Colonic mucosa (tissue), 4 donors: ENCODE results near the gene WDR48. TPM values are rescaled to one million over a fixed set of nuclear protein-coding genes. Genes with fewer than 3 reads are reported as not detected.

ENCODE experiments used
- DNase-seq: peaks from one replicate; pipeline ENCODE4 v3.0.0-alpha.2; 2020
- H3K27ac ChIP-seq: fragments of 200-600 bp; one replicate; pipeline ENCODE4 v1.8.0; 2021
- H3K27me3 ChIP-seq: fragments of 200-600 bp; one replicate; pipeline ENCODE4 v1.8.0; 2021
- H3K36me3 ChIP-seq: fragments of 200-600 bp; one replicate; pipeline ENCODE4 v1.8.0; 2021
- H3K4me1 ChIP-seq: fragments of 200-600 bp; one replicate; pipeline ENCODE4 v1.8.0; 2021; ENCODE audit warnings: mild to moderate bottlenecking
- H3K4me3 ChIP-seq: fragments of 200-600 bp; one replicate; pipeline ENCODE4 v1.8.0; 2021
- H3K9ac ChIP-seq, 2 donors: one replicate each; pipeline ENCODE4 v1.7.0; 2013; ENCODE audit warnings: control low read depth in 2 of 2, low read depth in 2 of 2, low read length in 2 of 2
- H3K9me3 ChIP-seq: fragments of 200-600 bp; one replicate; pipeline ENCODE4 v1.8.0; 2021
- CTCF ChIP-seq: fragments of 200-600 bp; IDR thresholded peaks from one replicate; pipeline ENCODE4 v1.8.0; 2022; ENCODE audit warnings: antibody characterized with exemption, mild to moderate bottlenecking
- intact Hi-C: fragments of 100-400 bp; cut with DNase I; formaldehyde crosslinking; loops from one replicate; pipeline ENCODE4 v1.14.1; 2022
- total RNA-seq, 2 donors: library from RNA; stranded (reverse); fragmentation: NEBNext Ultra II Directional in 1 of 2; extraction: Animal tissue kit (Norgen Biotek cat#: 25700) in 1 of 2; gene quantifications; one replicate each; pipeline ENCODE4 v1.2.1, GENCODE V29; 2021
- donor health status: healthy.
- donor health status: DM: no; HTN: no; CAD: no.
- donor health status: DM: no; HTN: no; CAD: no.

WDR48 gene
- total RNA-seq, 2 donors from 2014 or later, result 26.1 to 51.2 TPM

- intact Hi-C loops, result no loop called here
Observed at GRCh38 chr3:39132096-39133092, 80.6 kb downstream of the WDR48 start.

GRCh38 chr3:39133093-39133490 is 81.3 kb downstream of the WDR48 start:
- Histone ChIP-seq H3K4me3 (no peak overlapping the region), H3K27ac (no peak overlapping the region), H3K4me1 (no peaks in the 10 kb centered on the region), H3K36me3 (no peaks in the 10 kb centered on the region), H3K9me3 (no peaks in the 10 kb centered on the region), H3K9ac (no peak overlapping the region), H3K27me3 (no peaks in the 10 kb centered on the region)
- intact Hi-C loops, result no loop called here
- TF ChIP-seq CTCF, result no peak
- DNase-seq, result no peak

More at GRCh38 chr3:39132096-39133092, 80.6 kb downstream of the WDR48 start:
- H3K4me1 ChIP-seq, result no peaks in the 10 kb centered on the region
- H3K36me3 ChIP-seq, result no peaks in the 10 kb centered on the region
- TF ChIP-seq CTCF, result no peak
- DNase-seq, result no peak
- no peaks in the 10 kb centered on the region for H3K9me3 ChIP-seq
- H3K4me3 ChIP-seq, result no peak overlapping the region
- H3K9ac ChIP-seq, result no peak overlapping the region
- no peaks in the 10 kb centered on the region for H3K27me3 ChIP-seq
- H3K27ac ChIP-seq, result no peak overlapping the region

- DNase-seq, result no peak
- Histone ChIP-seq H3K27me3 (no peaks in the 10 kb centered on the region), H3K9ac (no peak overlapping the region), H3K4me1 (no peaks in the 10 kb centered on the region), H3K4me3 (no peak overlapping the region), H3K36me3 (no peaks in the 10 kb centered on the region), H3K9me3 (no peaks in the 10 kb centered on the region), H3K27ac (no peak overlapping the region)
- intact Hi-C loops, result no loop called here
- no peak for TF ChIP-seq CTCF
Observed at GRCh38 chr3:39133822-39134221, 82.0 kb downstream of the WDR48 start.

- no peaks in the 10 kb centered on the region for H3K36me3 ChIP-seq
- no peak overlapping the region for H3K27ac ChIP-seq
- no peak overlapping the region for H3K4me3 ChIP-seq
- no peak for TF ChIP-seq CTCF
- no peaks in the 10 kb centered on the region for H3K27me3 ChIP-seq
- no peaks in the 10 kb centered on the region for H3K9me3 ChIP-seq
- H3K9ac ChIP-seq, result no peak overlapping the region
- no peaks in the 10 kb centered on the region for H3K4me1 ChIP-seq
- intact Hi-C loops, result no loop called here
- no peak for DNase-seq
Observed at GRCh38 chr3:39134305-39134704, 82.5 kb downstream of the WDR48 start.

- H3K27me3 ChIP-seq, result no peaks in the 10 kb centered on the region
- intact Hi-C loops, result no loop called here
- H3K27ac ChIP-seq, result no peak overlapping the region
- H3K36me3 ChIP-seq, result no peaks in the 10 kb centered on the region
- H3K9me3 ChIP-seq, result no peaks in the 10 kb centered on the region
- no peak for DNase-seq
- TF ChIP-seq CTCF, result no peak
- H3K9ac ChIP-seq, result peak overlapping the region in 1 of 2 donors; percentile 18
- H3K4me1 ChIP-seq, result no peaks in the 10 kb centered on the region
- no peak overlapping the region for H3K4me3 ChIP-seq
Observed at GRCh38 chr3:39135170-39135805, 83.5 kb downstream of the WDR48 start.
